ENCODE results near the gene TRIM7.
"Not testable (repeated sequence)": the region's sequence is repeated elsewhere in the genome, so short reads cannot be mapped to it uniquely, and the experiment has no call there.

The TRIM7 gene

DNA sequence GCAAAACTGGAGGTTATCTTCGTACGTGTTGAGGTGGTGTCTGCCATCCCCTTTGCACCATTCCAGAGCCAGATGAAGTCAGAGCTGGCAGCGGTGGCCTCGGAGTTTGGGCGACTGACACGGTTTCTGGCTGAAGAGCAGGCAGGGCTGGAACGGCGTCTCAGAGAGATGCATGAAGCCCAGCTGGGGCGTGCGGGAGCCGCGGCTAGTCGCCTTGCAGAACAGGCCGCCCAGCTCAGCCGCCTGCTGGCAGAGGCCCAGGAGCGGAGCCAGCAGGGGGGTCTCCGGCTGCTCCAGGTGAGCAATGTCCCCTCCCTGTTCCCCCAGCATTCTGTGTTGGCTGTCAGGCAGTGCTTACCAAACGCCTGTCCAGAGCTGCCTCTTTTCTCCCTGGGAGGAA lies 27.6 kb upstream of the TRIM7 start:
- no peak for DNase-seq

DNA sequence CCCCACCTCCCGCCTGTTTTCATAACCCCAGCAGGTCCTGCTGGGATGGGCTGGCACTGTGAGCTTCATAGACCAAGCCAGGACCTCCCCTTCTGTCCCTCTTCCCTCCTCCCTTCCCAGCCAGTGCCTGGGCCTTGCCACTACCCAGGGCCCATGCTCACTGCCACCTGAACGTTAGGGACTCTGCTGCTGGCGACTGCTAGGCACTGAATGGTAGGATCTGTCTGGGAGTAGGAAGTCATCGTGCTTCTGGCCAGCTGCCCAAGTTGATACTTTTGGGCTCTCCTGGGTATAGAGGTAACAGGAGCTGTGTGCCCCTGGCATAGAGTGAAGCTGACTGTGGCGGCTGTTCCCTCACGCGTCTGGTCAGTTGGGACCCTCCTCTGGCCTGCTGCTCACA lies 26.4 kb upstream of the TRIM7 start:
- DNase-seq = no peak

DNA sequence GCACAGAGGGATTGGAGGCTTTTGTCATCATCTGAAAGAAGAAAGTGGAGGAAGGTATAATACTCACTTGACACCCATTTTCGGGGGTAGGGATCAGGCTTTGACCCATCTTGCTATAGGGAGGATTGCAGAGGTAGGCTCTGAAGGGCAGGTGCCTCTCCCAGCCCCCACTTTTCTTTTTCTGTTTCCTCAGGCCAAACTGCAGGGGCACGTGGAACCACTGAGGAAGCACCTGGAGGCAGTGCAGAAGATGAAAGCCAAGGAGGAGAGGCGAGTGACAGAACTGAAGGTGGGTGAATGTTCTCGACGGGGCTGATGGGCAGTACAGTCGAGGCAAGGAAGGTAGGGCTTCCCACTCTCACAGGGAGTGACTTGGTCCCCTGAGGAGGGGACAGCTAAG lies 25.6 kb upstream of the TRIM7 start:
- DNase-seq = no peak

DNA sequence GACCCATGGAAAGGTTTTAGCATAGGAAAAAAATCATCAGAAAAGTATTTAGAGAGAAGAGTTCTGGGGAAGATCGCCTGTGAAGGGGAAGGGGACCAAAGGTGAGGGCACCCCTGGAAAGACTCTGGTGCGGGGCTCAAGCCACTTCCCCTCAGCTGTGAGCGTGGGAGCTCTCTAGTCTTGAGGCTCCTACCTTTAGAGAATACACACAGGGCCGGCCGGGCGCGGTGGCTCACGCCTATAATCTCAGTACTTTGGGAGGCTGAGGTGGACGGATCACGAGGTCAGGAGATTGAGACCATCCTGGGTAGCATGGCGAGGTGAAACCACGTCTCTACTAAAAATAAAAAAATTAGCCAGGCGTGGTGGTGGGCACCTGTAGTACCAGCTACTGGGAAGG lies 25.0 kb upstream of the TRIM7 start:
- DNase-seq = no peak

DNA sequence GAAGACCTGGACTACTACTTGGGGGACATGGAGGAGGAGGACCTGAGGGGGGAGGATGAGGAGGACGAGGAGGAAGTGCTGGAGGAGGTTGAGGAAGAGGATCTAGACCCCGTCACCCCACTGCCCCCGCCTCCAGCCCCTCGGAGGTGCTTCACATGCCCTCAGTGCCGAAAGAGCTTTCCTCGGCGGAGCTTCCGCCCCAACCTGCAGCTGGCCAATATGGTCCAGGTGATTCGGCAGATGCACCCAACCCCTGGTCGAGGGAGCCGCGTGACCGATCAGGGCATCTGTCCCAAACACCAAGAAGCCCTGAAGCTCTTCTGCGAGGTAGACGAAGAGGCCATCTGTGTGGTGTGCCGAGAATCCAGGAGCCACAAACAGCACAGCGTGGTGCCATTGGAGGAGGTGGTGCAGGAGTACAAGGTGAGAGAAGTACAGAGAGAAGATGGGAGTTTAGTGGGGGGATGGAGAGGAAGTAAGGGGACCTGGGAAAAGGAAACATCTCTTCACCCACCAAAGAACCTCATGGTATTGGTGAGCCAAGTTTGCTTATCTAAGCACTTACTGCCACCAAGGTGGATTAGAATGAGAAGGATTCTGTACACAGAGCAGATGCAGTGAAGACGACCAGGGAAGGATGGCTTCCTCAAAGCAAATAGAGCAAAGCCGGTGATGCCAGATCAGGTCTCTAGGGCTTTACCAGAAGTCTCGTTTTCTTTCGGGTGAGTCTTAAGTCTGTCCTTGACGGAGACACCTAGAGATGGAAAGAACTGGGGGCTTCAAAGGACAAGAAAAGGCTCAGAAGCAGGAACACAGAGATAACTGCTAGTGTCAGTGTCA lies 19.6 kb upstream of the TRIM7 start:
- no peak for DNase-seq

DNA sequence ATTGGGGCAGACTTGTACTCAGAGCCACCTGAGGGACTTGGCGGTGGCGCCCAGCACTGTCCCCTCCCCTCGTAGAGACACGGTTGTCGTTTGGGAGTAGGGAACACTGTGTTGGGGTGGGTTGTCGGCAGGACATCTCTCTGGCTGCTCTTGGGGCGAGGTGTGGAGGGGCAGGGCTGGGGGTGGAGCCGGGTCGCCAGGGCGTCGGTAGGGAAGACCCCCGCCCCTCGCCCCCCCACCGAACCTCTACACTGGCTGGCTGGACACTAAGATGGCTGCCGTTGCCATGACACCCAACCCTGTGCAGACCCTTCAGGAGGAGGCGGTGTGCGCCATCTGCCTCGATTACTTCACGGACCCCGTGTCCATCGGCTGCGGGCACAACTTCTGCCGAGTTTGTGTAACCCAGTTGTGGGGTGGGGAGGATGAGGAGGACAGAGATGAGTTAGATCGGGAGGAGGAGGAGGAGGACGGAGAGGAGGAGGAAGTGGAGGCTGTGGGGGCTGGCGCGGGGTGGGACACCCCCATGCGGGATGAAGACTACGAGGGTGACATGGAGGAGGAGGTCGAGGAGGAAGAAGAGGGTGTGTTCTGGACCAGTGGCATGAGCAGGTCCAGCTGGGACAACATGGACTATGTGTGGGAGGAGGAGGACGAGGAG lies 18.9 kb upstream of the TRIM7 start:
- DNase-seq = no peak

DNA sequence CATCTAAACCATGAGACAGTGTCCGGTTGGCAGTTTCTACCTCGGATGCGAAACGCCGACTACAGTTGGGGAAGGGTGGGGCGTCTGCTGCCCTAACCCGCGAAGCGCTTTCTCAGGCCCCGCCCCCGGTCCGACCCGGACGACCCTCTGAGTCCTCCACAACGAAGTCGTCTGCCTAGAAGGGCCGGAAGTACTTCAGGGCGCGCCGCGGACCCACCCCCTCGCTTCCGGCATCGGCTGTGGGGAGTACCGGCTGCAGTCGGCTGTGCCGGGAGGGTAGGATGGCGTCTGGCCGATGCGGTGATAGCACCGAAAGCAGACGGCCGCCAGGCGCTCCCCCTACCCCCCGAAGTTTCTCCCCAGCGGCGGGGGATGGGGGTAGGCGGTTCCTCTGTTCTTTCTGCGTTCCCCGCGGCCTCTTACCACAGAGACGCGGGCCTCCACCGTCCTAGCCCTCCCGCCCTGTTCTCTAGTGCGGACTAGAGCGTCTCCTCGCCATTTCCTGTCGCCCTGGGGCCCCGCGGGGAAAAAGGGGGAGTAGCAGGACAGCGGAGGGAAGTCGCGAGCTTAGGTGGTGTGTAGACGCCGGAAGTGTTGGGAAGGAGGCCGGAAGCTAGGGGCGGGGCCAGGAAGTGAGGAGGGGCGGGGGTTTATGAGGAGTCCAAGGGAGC lies 18.2 kb upstream of the TRIM7 start, which contains the start of gene TRIM41:
Gene TRIM41 (plus strand): TSS at position 224 of the 671 bp plus-strand sequence. CDS start 719 bp downstream, outside the sequence.
- DNase-seq = no peak

DNA sequence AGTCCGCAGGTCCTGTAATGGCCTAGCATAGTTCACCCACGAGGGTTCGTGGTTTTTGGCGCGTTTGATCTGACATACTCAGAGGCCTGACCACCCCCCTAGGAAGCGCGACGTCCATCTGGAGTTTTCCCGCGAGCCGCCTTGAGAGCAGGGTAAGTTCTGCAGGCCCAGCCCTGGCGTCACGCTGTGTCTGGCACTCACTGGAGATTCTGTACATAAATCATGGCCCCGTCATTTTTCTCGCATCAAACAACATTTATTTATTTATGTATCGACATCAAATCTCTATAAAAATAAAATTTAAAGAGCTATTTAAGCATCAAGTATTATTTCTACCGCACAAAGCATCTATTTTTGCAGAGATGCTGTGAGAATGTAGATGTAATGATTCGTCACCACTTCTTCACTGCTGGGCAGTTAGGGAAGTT lies 17.6 kb upstream of the TRIM7 start:
- no peak for DNase-seq

DNA sequence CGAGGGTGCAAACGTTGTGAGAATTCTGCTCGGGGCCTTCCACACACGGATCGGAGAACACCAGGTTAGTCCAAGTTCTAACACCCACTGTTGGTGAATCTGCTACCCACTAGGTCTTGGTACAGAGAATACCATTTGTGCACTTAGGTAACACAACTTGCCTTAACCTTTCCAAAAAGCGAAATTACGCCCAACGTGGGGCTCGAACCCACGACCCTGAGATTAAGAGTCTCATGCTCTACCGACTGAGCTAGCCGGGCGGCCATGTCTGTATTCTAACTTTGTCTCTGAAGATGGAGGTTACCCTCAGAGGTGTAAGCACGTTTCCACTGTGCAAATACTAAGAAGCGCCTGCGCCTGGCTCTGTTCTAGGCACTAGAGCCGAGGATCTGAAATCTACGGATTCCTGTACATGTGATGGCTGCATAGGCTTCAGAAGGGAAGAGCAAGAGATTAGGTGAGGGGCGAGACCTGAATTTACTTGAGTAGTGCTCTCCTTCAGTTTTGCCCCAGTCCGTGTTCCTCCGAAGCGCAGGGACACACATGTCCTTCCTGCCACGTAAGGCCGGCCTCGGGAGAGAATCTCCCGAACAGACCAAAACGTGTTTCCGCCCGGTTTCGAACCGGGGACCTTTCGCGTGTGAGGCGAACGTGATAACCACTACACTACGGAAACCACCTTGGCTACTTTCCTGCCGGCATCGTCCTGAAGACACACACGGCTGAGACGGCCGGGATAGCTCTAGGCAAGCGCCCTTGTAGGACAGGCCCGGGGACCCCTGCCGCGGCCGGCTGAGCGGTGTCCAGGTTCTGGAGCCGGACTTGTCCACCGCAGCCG lies 17.0 kb upstream of the TRIM7 start:
- no peak for DNase-seq

DNA sequence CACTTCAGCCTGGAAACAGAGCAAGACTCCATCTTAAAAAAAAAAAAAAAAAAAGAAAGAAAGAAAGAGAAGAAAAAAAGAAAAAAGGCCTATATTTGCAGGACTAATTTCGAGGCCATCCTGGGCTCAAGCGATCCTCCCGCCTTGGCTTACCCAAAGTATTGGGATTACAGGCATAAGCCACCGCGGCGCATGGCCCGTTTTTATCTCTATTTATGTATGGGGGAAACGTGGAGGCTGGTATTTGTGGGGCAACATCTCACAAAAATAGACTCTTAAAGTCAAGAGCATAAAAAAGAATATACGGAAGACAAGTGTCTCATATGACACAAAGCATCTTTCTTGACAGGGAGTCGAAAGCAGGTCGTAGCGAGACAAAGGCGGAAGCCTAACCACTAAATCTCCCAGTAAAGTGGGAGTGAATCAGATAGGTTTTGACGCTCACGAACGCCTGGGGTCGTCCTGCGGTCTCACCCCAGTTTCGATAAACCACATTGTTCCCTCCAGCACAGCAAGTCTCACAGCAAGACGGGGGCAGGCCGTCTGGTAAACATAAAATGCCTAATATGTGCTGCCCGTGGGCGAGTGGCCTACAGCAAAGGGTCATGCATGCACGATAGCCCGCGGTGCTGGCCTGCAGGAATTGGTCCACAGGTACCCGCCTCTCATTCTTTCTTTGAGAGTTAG lies 16.3 kb upstream of the TRIM7 start:
- DNase-seq = no peak

DNA sequence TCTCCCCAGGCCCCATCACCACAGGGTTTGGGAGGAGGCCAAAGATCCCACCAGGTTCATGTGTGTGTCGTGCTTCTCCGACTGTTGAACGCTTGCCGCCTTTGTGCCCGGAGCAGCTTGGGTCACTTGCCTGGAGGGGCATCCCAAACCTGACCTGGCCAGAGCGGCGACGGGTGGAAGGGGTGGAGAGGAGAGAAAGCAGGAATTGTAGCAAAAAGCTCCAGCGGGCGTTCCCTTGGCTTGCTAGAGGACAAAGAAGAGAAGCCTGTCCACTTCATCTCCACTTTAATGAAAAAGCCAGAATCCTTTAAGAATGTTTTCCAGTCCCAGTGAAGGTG lies 15.2 kb upstream of the TRIM7 start:
- no peak for DNase-seq

DNA sequence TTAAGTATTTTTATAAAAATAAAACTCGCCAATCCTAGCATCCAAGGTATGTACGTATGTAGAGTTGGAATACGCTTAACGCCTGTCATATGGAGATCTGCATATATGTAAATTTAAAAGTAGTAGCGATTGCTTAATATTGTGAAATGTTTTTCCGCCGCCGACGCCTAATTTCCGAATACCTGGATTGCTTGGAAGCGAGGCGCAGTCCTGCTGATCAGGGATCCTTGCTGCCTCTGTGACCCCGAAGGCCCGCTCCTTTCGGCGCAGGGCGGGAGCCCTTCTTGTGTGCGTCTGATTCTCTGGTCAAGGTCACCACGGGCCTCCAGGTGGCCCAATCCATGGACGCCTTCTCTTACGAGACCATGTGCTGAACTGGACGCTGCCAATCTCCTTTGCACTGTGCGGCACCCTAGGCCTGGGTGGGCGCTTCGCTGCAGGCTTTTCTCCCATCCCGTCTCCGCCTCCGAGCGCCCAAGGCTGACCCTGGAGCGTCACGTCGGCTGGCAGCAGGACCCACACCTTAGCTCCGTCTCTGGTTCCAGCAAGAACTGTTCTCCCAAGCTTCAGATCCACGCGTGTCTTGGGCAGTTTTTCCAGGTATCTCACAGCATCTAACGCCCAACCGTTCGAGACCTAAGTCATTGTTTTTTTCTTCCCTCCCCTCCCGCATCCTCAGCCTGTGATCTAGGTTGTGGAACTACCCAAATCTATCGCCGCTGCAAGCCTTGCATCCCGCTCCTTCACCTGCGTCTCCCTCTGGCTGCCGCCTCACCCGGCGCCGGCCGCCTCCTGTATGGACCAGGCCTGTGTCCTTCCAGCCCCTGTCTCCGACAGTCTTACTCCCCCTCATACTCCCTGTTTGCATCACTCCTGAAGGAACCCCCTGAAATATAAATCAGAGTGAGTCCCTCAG lies 14.5 kb upstream of the TRIM7 start:
- DNase-seq = no peak

DNA sequence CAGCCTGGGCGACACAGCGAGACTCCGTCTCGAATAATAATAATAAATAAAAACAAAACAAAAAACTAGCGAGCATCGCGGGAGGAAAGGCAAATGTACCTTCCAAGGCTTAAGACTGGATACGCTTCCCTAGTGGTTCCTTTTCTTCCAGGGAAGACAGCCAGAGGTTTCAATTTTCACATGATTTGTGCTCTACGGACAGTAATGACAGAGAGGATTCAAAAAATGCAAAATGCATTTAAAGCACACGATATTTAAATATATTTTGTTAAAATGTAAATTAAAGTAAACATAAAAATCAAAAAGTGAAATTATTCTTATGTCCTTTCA lies 13.8 kb upstream of the TRIM7 start:
- no peak for DNase-seq

DNA sequence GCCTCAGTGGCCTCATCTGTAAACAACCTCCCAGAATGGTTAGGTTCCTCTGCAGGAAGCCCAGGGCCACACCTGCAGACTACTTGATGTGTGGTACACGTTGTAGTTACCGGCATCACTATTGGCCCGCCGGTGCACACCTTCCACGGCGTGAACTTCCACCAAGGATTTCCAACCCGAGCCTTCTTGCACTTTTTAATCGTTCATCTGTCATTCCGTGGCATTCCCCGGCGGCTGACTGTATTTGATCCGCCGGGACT lies 12.7 kb upstream of the TRIM7 start:
- no peak for DNase-seq

DNA sequence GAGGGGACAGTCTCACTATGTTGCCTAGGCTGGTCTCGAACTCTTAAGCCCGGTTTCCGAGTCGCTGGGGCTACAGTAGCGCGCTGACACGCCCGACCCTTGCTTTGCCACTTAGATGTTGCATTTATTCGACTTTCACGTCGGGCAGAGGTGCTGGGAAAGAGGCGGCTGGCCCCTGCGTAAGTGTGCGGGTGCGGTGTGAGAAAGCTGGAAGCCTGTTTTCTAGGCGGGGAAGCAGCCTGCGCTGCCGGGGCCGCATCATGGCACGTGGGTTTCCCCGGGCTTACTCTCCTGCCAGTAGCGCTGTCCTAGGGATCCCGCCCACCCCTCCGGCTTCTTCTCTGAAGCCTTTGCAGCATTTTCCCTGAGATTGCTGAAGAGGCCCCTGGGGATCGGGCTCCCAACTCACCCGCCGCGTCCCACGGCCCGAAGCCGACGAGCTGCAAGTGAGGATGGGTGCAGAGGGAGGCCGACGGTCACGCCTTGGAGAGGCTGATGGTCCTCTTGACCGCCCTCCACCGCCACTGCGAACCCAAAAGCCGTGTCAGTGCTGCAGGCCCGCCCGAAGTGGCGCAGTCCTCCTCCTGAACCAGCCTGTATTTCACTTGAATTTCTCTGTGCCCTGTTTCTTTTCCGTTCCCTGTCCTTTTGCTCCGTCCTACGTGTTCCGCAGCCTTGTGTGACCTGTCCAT lies 12.3 kb upstream of the TRIM7 start:
- DNase-seq = no peak

DNA sequence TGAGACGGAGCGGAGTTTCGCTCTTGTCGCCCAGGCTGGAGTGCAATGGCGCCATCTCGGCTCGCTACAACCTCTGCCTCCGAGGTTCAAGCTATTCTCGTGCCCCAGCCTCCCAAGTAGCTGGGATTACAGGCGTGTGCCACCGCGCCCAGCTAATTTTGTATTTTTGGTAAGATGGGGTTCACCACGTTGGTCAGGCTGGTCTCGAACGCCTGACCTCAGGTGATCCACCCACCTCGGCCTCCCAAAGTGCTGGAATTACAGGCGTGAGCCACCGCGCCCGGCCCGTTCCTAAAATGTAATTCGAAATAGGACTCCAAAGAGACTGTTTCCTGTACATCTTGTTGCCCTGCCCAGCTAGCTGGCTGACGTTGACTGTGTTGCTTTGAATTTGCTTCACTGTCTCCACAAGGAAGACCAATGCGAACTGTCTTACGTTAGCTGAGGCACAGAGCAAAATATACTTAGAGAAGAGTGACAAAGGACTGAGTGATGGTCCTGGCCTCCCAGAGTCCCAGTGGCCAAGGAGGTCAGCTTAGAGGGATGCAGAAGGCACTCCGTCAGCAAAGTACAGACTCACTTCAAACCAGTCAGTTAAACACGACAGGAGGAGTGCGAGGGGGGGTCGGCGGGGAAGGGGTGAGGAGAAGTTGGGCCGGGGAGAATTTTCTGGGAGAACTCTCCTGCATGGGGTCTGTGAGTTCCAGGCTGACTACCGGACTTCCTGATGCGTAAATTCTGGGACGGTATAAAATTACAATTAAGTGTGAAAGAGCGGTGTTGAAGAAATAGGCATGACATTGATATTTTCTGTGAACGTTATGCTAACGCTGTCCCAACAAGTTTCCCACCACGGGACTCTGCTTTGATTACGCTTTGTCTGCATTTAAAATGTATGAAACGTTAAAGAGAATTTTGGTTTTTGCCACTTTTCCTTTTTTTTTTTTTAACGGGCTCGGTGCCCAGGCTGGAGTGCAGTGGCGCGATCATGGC lies 11.3 kb upstream of the TRIM7 start:
- no peak for DNase-seq

DNA sequence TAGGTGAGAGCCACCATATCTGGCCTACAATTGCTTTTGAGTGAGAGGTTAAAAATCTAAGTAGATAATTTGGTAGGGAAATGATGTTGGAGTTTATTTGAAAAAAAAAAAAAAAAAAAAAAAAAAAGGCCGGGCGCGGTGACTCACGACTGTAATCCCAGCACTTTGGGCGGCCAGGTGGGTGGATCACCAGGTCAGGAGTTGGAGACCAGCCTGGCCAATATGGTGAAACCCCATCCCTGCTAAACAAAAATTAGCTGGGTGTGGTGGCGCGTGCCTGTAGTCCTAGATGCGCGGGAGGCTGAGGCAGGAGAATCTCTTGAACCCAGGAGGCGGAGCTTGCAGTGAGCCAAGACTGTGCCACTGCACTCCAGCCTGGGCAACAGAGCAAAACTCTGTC lies 9.3 kb upstream of the TRIM7 start:
- not testable (repeated sequence) for DNase-seq

DNA sequence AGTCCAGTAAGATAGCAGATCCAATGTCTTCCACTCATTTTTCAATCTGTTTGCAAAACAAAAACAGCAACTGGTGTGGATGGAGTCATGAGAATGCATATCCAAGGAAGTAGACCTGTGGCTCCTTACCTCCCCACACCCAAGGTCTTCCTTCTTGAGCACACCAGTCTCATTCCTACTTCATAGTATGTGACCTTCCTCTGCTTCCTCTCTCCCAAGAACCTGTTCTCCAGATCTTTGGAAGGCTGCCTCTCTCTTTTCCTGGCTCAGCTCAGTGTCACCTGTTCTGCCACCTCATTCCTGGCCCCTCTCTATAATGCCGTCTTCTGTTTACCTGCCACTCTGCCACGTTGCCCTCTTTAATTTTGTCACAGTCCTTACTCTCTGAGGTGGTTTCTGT lies 7.9 kb upstream of the TRIM7 start:
- no peak for DNase-seq

DNA sequence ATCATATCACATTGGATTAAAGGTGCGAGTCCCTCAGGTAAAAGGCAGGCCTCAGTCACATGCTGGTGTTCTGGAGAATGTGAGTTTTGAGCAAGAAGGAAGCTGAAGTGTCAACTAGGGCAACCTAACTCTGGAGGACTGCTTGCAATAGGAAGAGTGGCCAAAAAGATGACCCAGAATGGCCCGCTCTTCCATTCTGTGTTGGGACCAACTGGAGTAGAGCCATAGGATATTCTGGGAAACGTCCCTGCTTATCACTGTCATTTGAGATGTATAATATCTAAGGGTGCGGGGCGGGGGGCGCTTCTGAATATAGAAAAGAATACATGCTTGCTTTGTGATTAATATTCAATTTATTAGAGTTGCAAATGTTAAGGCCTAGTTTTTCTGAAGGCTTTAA lies 7.1 kb upstream of the TRIM7 start:
- no peak for DNase-seq

DNA sequence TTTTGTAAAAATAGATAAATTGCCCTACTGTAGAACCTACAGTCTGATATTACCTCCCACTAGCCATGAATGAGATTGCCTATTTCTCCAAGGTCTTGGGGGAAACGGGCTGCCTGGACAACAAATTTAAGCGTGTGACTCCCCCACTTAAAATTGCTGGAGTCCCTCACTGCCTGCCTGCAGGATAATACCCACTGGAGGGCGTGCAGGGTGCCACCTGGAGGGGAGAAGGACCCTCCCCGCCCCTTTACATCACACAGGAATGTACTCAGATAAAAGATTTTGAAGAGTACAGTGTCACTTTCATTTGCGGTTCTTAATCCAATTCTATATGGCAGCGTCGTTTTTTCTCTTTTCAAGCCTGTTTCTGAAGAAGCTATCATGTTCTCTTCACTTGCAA lies 6.2 kb upstream of the TRIM7 start:
- DNase-seq = no peak
